Colonic mucosa (tissue), 4 donors: ENCODE data around the gene TRIP11. TPM values are rescaled to one million over a fixed set of nuclear protein-coding genes. Genes with fewer than 3 reads are reported as not detected.

Experiments
- DNase-seq: peaks from one replicate; pipeline ENCODE4 v3.0.0-alpha.2; 2020
- H3K27ac ChIP-seq: fragments of 200-600 bp; one replicate; pipeline ENCODE4 v1.8.0; 2021
- H3K27me3 ChIP-seq: fragments of 200-600 bp; one replicate; pipeline ENCODE4 v1.8.0; 2021
- H3K36me3 ChIP-seq: fragments of 200-600 bp; one replicate; pipeline ENCODE4 v1.8.0; 2021
- H3K4me1 ChIP-seq: fragments of 200-600 bp; one replicate; pipeline ENCODE4 v1.8.0; 2021; ENCODE audit warnings: mild to moderate bottlenecking
- H3K4me3 ChIP-seq: fragments of 200-600 bp; one replicate; pipeline ENCODE4 v1.8.0; 2021
- H3K9ac ChIP-seq, 2 donors: one replicate each; pipeline ENCODE4 v1.7.0; 2013; ENCODE audit warnings: control low read depth in 2 of 2, low read depth in 2 of 2, low read length in 2 of 2
- H3K9me3 ChIP-seq: fragments of 200-600 bp; one replicate; pipeline ENCODE4 v1.8.0; 2021
- intact Hi-C: fragments of 100-400 bp; cut with DNase I; formaldehyde crosslinking; loops from one replicate; pipeline ENCODE4 v1.14.1; 2022
- total RNA-seq, 2 donors: library from RNA; stranded (reverse); fragmentation: NEBNext Ultra II Directional in 1 of 2; extraction: Animal tissue kit (Norgen Biotek cat#: 25700) in 1 of 2; gene quantifications; one replicate each; pipeline ENCODE4 v1.2.1, GENCODE V29; 2021
- TF ChIP-seq, protein P1 (sequence below): fragments of 200-600 bp; IDR thresholded peaks from one replicate; pipeline ENCODE4 v1.8.0; 2022; ENCODE audit warnings: antibody characterized with exemption, mild to moderate bottlenecking
- donor health status: healthy.
- donor health status: DM: no; HTN: no; CAD: no.
- donor health status: DM: no; HTN: no; CAD: no.

TRIP11 gene
- total RNA-seq, 2 donors from 2014 or later: 53.8 to 56.3 TPM

GRCh38 chr14:91963465-91963864, 76.4 kb downstream of the TRIP11 start:
- DNase-seq: no peak
- Histone ChIP-seq H3K27ac (no peak overlapping the region), H3K36me3 (no peaks in the 10 kb centered on the region), H3K9me3 (no peaks in the 10 kb centered on the region), H3K9ac (no peak overlapping the region), H3K4me3 (no peak overlapping the region), H3K27me3 (no peaks in the 10 kb centered on the region), H3K4me1 (no peaks in the 10 kb centered on the region)
- intact Hi-C loops: no loop called here
- TF ChIP-seq, protein P1, sequence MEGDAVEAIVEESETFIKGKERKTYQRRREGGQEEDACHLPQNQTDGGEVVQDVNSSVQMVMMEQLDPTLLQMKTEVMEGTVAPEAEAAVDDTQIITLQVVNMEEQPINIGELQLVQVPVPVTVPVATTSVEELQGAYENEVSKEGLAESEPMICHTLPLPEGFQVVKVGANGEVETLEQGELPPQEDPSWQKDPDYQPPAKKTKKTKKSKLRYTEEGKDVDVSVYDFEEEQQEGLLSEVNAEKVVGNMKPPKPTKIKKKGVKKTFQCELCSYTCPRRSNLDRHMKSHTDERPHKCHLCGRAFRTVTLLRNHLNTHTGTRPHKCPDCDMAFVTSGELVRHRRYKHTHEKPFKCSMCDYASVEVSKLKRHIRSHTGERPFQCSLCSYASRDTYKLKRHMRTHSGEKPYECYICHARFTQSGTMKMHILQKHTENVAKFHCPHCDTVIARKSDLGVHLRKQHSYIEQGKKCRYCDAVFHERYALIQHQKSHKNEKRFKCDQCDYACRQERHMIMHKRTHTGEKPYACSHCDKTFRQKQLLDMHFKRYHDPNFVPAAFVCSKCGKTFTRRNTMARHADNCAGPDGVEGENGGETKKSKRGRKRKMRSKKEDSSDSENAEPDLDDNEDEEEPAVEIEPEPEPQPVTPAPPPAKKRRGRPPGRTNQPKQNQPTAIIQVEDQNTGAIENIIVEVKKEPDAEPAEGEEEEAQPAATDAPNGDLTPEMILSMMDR: no peak

- Histone ChIP-seq H3K36me3 (no peaks in the 10 kb centered on the region), H3K4me1 (no peaks in the 10 kb centered on the region), H3K9me3 (no peaks in the 10 kb centered on the region), H3K27me3 (no peaks in the 10 kb centered on the region), H3K27ac (no peak overlapping the region), H3K9ac (no peak overlapping the region), H3K4me3 (no peak overlapping the region)
- intact Hi-C loops: no loop called here
- no peak for DNase-seq
- TF ChIP-seq, protein P1: no peak
These were observed 78.3 kb downstream of the TRIP11 start for GRCh38 chr14:91961297-91962220.

GRCh38 chr14:91957876-91958313, 82.0 kb downstream of the TRIP11 start:
- no peaks in the 10 kb centered on the region for H3K36me3 ChIP-seq
- H3K9ac ChIP-seq: no peak overlapping the region
- H3K9me3 ChIP-seq: no peaks in the 10 kb centered on the region
- no peak for DNase-seq
- TF ChIP-seq, protein P1: no peak
- no peak overlapping the region for H3K4me3 ChIP-seq
- intact Hi-C loops: no loop called here
- H3K27ac ChIP-seq: no peak overlapping the region
- H3K27me3 ChIP-seq: no peaks in the 10 kb centered on the region
- no peaks in the 10 kb centered on the region for H3K4me1 ChIP-seq

DNA sequence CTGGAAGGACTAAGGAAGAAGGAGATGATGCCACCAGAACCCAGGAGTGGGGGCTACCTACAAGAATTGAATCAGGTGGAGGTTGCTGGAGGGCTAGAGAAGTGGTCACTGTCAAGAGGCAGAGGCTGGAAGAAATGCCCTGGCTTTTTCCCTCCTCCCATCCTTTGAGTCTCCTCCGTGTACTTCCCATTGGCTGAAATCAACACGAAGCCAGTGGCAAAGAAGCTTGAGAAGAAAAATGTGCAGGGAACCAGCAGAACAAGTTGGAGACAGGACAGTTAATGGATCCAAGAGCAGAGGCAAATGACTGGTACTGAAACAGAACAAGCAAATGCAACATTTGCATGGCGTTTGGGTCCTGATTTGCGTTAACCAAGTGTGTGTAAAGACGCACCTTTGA, 83.2 kb downstream of the TRIP11 start:
- H3K27ac ChIP-seq: no peak overlapping the region
- H3K4me3 ChIP-seq: no peak overlapping the region
- DNase-seq: no peak
- H3K36me3 ChIP-seq: no peaks in the 10 kb centered on the region
- no peaks in the 10 kb centered on the region for H3K4me1 ChIP-seq
- intact Hi-C loops: no loop called here
- no peaks in the 10 kb centered on the region for H3K9me3 ChIP-seq
- H3K27me3 ChIP-seq: no peaks in the 10 kb centered on the region
- H3K9ac ChIP-seq: no peak overlapping the region
- TF ChIP-seq, protein P1: no peak

- no peak overlapping the region for H3K4me3 ChIP-seq
- intact Hi-C loops: no loop called here
- no peak for DNase-seq
These were observed 84.7 kb downstream of the TRIP11 start for GRCh38 chr14:91955168-91955567.

More at GRCh38 chr14:91955168-91955567, 84.7 kb downstream of the TRIP11 start:
- TF ChIP-seq, protein P1: no peak
- no peaks in the 10 kb centered on the region for H3K9me3 ChIP-seq
- H3K27me3 ChIP-seq: no peaks in the 10 kb centered on the region
- H3K9ac ChIP-seq: no peak overlapping the region
- no peaks in the 10 kb centered on the region for H3K4me1 ChIP-seq
- H3K27ac ChIP-seq: no peak overlapping the region
- no peaks in the 10 kb centered on the region for H3K36me3 ChIP-seq
